Measurements from ENCODE around the gene NKAPL.

GRCh38 chr6:28266962-28267694 is 8.0 kb downstream of the NKAPL start, which contains the start of gene ZSCAN26:
- peak; percentile 63 for TF ChIP-seq FOXP4 (CRISPR knock-in tag; IDR thresholded peaks at IDR 0.05)
- TF ChIP-seq KMT2B (CRISPR knock-in tag; IDR thresholded peaks at IDR 0.05) = peak; percentile 98
- TF ChIP-seq IKZF1 (IDR thresholded peaks at IDR 0.05) = no peak
- TF ChIP-seq ZBTB40 (IDR thresholded peaks at IDR 0.05) = 0 out of 2 replicates have a peak, but pooled peaks have one; percentile 6
- peak; percentile 77 for TF ChIP-seq ZBTB40 (CRISPR knock-in tag; IDR thresholded peaks at IDR 0.05)
- TF ChIP-seq NFATC3 (CRISPR knock-in tag; IDR thresholded peaks at IDR 0.05) = peak; percentile 23; the same call in 1 of the 2 replicates
- TF ChIP-seq AHDC1 (CRISPR knock-in tag; IDR thresholded peaks at IDR 0.05; ENCODE audit: borderline replicate concordance) = peak; percentile 59; the same call in 1 of the 2 replicates
- TF ChIP-seq ZNF687 (CRISPR knock-in tag; IDR thresholded peaks at IDR 0.05) = peak; percentile 96
- peak; percentile 92 for TF ChIP-seq PHF20 (CRISPR knock-in tag; IDR thresholded peaks at IDR 0.05)
- TF ChIP-seq ZNF780A (CRISPR knock-in tag; IDR thresholded peaks at IDR 0.05) = no peak

All from HepG2 (cell line).